Putamen (tissue), 1 donor: ENCODE data around the gene BACE2.

Source experiments
- DNase-seq: peaks from one replicate; pipeline ENCODE4 v3.0.0-alpha.2; 2016; ENCODE audit warnings: low spot score

BACE2 gene

DNA sequence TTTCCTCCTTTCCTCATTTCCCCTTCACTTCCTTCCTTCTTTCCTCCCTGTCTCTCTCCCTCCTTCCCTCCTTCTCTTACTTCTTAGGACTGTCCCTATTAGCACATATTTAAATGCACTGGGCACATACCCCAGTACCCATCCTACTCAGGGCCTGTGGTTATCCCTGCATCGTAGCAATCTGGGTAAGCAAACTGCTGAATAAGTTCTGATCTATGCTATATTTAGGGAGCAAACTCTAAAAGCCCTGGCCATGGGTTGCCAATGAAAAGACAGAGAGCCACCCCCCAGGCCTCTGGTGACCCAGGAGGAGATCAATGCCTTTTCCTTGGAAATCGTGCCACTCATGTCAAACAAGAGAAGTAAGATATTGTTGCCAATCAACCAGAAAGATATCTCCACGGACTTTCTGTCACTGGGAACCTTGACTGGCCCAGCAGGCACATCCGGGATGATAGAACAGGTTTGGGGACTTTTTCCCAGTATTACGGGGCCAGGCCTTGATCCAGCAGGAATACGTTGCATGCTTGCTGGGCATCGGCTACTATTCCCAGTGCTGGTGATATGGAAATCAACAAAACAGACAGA lies 154.0 kb downstream of the BACE2 start:
- no peak for DNase-seq

DNA sequence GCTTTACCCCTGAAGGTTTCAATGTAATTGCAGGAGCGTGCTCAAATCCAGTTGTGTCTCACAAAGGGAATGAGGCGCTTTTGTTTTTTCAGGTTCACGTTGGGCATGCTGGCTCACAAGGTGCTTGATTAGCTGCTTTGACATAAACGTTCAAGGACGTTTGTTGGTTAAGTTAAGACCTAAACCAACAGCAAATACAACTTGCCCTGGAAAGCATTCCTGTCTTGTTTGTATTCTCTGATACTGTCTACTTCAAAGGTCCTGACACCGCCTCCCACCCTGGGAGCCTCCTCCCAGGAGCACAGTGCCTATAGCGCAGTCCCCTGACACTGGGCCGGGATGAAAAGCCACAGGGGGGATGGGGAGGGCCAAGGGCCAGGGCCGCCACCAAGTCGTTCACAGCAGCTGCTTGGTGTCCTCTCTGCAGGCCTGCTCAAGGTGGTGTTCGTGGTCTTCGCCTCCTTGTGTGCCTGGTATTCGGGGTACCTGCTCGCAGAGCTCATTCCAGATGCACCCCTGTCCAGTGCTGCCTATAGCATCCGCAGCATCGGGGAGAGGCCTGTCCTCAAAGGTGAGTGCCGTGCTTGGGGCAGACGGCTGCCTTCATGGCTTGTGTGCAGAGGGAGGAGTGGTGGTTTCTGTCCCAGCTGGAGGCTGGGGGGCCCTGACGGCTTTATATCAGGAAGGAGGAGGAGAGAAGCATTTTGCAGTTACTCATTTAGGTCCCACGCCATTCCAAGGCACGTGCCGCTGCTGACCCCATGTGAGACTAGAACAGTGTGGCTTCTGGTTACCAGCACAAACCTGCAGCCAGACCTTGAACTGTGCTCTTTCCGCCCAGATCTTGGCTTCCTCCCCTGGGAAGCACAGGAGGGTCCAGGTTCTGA lies 154.8 kb downstream of the BACE2 start:
- no peak for DNase-seq

DNA sequence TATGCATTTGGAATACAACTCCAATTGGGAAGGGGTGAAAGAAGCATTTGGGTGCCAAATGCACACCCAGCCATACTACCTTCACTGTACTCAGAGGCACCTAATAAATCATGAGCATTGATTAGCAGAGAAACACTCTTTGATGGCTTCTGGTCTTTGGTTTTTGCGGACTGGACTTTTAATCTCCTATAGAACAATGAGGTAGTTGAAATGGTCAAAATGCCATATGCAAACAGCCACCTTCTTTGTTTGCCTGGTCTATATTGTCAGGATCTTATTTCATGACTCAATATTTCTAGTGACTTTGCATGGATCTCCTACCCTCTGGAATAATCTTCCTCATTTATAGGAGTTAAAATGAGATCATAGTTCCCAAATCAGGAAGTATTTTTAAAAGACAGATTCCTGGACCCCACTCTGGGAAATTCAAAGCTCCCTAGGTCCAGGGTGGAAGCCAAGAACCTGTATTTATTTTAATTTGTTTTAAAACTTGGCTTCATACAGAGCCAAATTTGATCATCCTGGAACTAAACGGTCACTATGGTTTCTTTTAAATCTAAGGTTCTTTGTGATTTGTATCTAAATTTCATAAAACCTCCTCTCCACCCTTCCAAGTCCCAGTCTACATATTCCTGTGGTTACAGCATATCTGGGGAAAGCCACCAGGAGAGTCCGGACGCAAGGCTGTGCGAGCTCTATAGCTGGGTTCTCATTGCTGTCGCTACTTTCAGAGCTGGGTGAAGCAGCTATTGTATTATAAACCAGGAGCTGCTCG lies 157.4 kb downstream of the BACE2 start:
- DNase-seq = no peak

DNA sequence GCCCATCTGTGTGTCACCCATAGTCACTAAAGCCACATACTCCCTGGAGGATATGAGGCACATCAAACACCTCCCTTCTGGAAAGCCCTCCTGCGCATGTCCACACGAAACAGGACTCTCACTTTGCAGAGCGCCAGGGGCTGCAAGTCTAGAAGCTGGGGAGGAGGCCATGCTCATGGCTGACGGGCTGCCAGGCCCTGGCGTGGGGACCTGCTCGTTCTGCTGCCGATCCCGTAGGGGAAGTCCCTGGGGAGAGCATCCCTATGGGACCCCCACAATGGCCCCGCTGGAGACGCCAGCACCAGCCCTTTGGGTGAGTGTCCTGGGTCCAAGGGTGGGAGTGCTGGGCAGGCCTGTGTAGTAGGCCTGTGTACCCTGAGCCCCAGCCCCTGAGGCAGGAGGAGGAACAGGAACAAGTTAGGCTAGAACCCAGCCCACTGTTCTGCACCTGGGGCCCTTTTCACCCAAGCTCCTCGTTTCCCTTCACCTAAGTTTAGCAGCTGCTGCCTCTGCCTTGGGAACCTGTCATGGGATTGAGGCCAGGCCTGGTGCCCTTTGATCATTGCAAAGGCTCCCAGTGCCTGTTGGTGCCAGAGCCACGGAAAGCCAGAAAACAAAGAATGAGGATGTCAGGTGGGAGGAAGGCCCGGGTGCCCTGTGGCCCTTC lies 158.6 kb downstream of the BACE2 start:
- DNase-seq = no peak

DNA sequence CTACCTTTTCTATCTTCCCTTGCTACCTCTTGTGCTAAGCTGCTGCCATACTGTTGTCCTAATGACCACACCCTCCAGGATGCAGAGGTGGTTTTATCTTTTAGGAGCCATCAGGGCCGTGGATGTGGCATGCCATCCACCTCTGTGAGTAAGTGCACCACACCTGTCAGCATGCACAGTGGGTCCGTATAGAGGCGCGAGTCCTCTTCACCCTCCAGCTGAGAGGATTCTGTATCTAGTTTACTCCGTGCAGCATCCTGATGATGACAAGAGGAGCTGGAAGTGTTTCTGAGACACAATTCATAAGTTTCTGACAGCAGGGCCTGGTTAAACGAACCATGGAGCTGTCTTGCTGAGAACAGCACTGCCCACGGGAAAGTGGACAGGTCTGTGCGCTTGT lies 159.8 kb downstream of the BACE2 start:
- no peak for DNase-seq

DNA sequence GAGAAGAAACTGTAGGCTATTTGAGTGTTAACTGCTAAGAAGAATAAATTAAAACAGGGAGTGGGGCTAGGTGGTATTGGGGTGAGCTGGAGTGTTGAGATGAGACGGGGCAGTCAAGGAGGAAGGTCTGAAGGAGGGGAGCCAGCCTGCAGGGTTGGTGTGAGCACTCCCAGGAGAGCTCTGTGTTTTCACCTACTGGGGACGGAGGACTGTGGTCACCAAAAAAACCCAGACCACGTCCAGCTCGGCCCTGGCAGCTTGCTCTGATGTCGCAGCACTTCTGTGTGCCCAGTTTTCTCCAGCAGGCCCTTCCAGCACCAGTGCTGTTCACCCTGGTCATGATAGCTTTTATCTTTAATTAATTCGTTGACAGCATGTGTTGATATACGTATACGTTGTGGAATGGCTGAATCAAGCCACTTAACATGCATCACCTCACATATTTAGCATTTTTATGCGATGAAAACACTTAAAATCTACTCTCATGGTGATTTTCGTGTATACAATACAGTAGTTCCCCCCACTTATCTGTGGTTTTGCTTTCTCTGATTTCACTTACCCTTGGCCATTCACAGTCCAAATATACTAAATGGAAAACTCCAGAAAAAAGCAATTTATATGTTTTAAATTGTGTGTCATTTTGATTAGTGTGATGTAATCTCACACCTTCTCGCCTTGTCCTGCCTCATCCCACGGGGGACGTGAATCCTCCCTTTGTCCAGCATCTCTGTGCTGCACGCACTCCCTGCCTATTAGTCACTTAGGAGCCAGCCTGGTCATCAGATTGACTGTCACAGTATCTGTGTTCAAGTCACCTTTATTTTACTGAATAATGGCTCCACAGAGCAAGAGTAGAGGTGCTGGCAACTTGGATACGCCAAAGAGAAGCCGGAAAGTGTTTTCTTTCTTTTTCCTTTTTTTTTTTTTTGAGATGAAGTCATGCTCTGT lies 161.0 kb downstream of the BACE2 start:
- no peak for DNase-seq
